Uterus (tissue), 4 donors: ENCODE data around the gene APOBEC2. TPM values are rescaled to one million over a fixed set of nuclear protein-coding genes. Genes with fewer than 3 reads are reported as not detected.

Experiments used
- DNase-seq, 2 donors: peaks; one replicate each; pipeline ENCODE4 v3.0.0-alpha.2; 2019 to 2020
- H3K27ac ChIP-seq, 2 donors: fragments of 200-600 bp; sonication (generic); 1 replicate in 1 of 2; 2 replicates in 1 of 2; pipeline ENCODE4 v1.5.1; 2016 to 2018
- H3K27me3 ChIP-seq, 2 donors: fragments of 200-600 bp; sonication (generic); one replicate each; pipeline ENCODE4 v1.5.1; 2018 to 2019; ENCODE audit warnings: control low read depth in 1 of 2
- H3K36me3 ChIP-seq, 2 donors: fragments of 200-600 bp; sonication (generic); one replicate each; pipeline ENCODE4 v1.5.1; 2019; ENCODE audit warnings: control low read depth in 1 of 2
- H3K4me1 ChIP-seq, 2 donors: fragments of 200-600 bp; sonication (generic); one replicate each; pipeline ENCODE4 v1.5.1; 2018 to 2019; ENCODE audit warnings: control low read depth in 1 of 2
- H3K4me3 ChIP-seq, 2 donors: fragments of 200-600 bp; sonication (generic); 1 replicate in 1 of 2; 2 replicates in 1 of 2; pipeline ENCODE4 v1.5.1; 2018 to 2019; ENCODE audit warnings: mild to moderate bottlenecking in 1 of 2
- H3K9me3 ChIP-seq, 2 donors: fragments of 200-600 bp; sonication (generic); one replicate each; pipeline ENCODE4 v1.5.1; 2019; ENCODE audit warnings: control low read depth in 1 of 2
- CTCF ChIP-seq, 4 experiments: fragments of 200-600 bp in 2 of 4; fragments of 450-650 bp in 2 of 4; sonication (generic) in 2 of 4; IDR thresholded peaks; one replicate each; pipeline ENCODE4 v1.5.1; 2016 to 2019; ENCODE audit warnings: antibody characterized with exemption in 4 of 4, mild to moderate bottlenecking in 2 of 4, moderate library complexity in 1 of 4
- POLR2A ChIP-seq, 2 donors: fragments of 450-650 bp; IDR thresholded peaks; one replicate each; pipeline ENCODE4 v1.6.1; 2016; ENCODE audit warnings: antibody characterized with exemption in 2 of 2, mild to moderate bottlenecking in 1 of 2, moderate library complexity in 1 of 2
- intact Hi-C: fragments of 100-400 bp; cut with DNase I; formaldehyde crosslinking; loops from one replicate; pipeline ENCODE4 v1.15.1; 2023; ENCODE audit warnings: low total_unique reads
- total RNA-seq, 4 donors: library from RNA; depleted of rRNA in 3 of 4; stranded (reverse); fragments of >200 nt in 3 of 4; gene quantifications; one replicate each; pipeline versions ENCODE4 v1.1.0 to v1.2.4, GENCODE V29; 2014 to 2023
- donor health status: DM: yes; HTN: yes; CAD: no.

Gene APOBEC2
- total RNA-seq, 4 donors from 2014 or later = not detected

DNA sequence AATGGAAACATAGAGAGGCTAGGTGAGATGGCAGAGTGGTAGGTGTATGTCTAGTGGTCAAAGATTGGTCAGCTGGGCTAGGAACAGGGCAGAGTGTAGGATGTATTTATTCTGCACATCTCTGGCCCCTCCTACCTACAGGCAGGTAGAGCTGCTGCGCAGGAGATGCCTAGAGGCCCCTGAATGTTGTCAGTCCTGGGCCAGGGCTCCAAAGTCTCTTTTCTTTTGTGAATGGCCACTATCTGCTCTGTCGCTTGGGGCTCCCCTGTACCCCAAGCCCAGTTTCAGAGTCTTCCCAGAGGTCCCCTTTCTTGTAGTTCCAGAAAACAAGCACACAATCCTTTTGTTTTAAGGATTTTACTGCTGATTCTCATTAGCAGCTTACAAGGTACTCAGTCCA is 5.7 kb upstream of the APOBEC2 start:
- Histone ChIP-seq H3K27ac (no peak overlapping the region), H3K9me3 (no peaks in the 10 kb centered on the region), H3K4me1 (no peaks in the 10 kb centered on the region), H3K27me3 (no peaks in the 10 kb centered on the region), H3K4me3 (no peak overlapping the region), H3K36me3 (no peaks in the 10 kb centered on the region)
- intact Hi-C loops = no loop called here
- DNase-seq = no peak
- no peak for TF ChIP-seq POLR2A (IDR thresholded peaks at IDR 0.05)
- TF ChIP-seq CTCF (IDR thresholded peaks at IDR 0.05) = no peak

GRCh38 chr6:41047745-41048732 is 5.0 kb upstream of the APOBEC2 start:
- intact Hi-C loops = no loop called here
- H3K4me3 ChIP-seq = no peak overlapping the region
- no peak for DNase-seq
- H3K36me3 ChIP-seq = no peaks in the 10 kb centered on the region
- no peaks in the 10 kb centered on the region for H3K4me1 ChIP-seq
- no peaks in the 10 kb centered on the region for H3K9me3 ChIP-seq
- H3K27me3 ChIP-seq = no peaks in the 10 kb centered on the region
- TF ChIP-seq POLR2A (IDR thresholded peaks at IDR 0.05) (no peak), CTCF (IDR thresholded peaks at IDR 0.05) (no peak)
- no peak overlapping the region for H3K27ac ChIP-seq

- H3K9me3 ChIP-seq = no peaks in the 10 kb centered on the region
- H3K27ac ChIP-seq = no peak overlapping the region
- TF ChIP-seq CTCF (IDR thresholded peaks at IDR 0.05) = no peak
- TF ChIP-seq POLR2A (IDR thresholded peaks at IDR 0.05) = no peak
- no peak for DNase-seq
- intact Hi-C loops = no loop called here
- no peaks in the 10 kb centered on the region for H3K27me3 ChIP-seq
- no peaks in the 10 kb centered on the region for H3K4me1 ChIP-seq
- no peak overlapping the region for H3K4me3 ChIP-seq
- no peaks in the 10 kb centered on the region for H3K36me3 ChIP-seq
Measured at GRCh38 chr6:41049521-41049920, 3.5 kb upstream of the APOBEC2 start.

- Histone ChIP-seq H3K4me3 (no peak overlapping the region), H3K27me3 (no peaks in the 10 kb centered on the region), H3K9me3 (no peaks in the 10 kb centered on the region), H3K4me1 (no peaks in the 10 kb centered on the region), H3K27ac (no peak overlapping the region), H3K36me3 (no peaks in the 10 kb centered on the region)
- intact Hi-C loops = no loop called here
- no peak for DNase-seq
- TF ChIP-seq POLR2A (IDR thresholded peaks at IDR 0.05) (no peak), CTCF (IDR thresholded peaks at IDR 0.05) (no peak)
Measured at GRCh38 chr6:41049955-41050354, 3.0 kb upstream of the APOBEC2 start.

- intact Hi-C loops = no loop called here
- H3K36me3 ChIP-seq = no peaks in the 10 kb centered on the region
Measured at GRCh38 chr6:41050536-41050935, 2.5 kb upstream of the APOBEC2 start.

More at GRCh38 chr6:41050536-41050935, 2.5 kb upstream of the APOBEC2 start:
- no peak for DNase-seq
- Histone ChIP-seq H3K4me1 (no peaks in the 10 kb centered on the region), H3K27me3 (no peaks in the 10 kb centered on the region), H3K4me3 (no peak overlapping the region), H3K27ac (no peak overlapping the region), H3K9me3 (no peaks in the 10 kb centered on the region)
- TF ChIP-seq POLR2A (IDR thresholded peaks at IDR 0.05) (no peak), CTCF (IDR thresholded peaks at IDR 0.05) (no peak)
